ENCODE measurements around the gene PPP2R5D. TPM values are rescaled to one million over a fixed set of nuclear protein-coding genes. Genes with fewer than 3 reads are reported as not detected.

Gene PPP2R5D
- total RNA-seq, 1 donor from 2014 or later, result 24.5 TPM

DNA sequence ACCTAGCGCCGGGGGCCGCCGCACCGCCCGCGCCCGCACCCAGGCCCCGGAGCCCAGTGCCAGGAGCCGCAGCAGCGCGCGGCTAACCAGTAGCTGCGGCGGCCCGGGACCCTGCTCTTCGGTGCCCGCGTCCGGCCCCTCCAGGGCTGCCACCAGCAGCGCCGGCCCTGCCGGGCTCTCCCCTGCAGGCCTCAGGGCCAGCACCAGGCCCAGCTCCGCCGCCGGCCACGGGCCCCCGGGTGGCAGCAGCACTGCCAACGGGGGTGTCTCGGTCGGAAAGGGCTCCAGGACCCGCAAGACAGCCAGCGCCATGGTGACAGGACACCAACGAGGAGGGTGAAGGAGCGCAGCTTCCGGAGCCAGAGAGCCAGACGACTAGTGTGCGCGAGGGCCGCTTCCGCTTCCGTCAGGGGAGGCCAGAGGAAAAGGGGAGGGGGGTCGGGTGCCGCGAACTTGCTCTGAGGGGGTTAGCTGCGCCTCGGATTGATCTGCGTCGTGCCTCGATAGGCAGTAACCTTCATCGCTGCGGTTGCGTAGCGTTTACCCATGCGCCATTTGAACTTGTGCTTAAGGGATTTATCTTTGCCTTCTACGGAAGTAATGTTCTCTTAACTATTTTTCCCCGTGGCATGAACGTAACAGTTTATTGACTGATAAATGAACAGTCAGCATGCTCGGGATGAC, 5.4 kb upstream of the PPP2R5D start, which contains the start of gene PEX6:
Gene PEX6 (minus strand): TSS at position 343 of the 684 bp plus-strand sequence. CDS start 31 bp downstream, at position 312.
- no peaks in the 10 kb centered on the region for H3K36me3 ChIP-seq
- no peaks in the 10 kb centered on the region for H3K9me3 ChIP-seq
- ATAC-seq (peak; percentile 97 to 98), DNase-seq (peak; percentile 97)
- H3K27me3 ChIP-seq (ENCODE audit: low read depth), result no peaks in the 10 kb centered on the region
- intact Hi-C loops (cut with DNase I), result no loop called here
- H3K4me1 ChIP-seq, result peaks cover 28% of the 10 kb centered on the region
- TF ChIP-seq, protein P1, sequence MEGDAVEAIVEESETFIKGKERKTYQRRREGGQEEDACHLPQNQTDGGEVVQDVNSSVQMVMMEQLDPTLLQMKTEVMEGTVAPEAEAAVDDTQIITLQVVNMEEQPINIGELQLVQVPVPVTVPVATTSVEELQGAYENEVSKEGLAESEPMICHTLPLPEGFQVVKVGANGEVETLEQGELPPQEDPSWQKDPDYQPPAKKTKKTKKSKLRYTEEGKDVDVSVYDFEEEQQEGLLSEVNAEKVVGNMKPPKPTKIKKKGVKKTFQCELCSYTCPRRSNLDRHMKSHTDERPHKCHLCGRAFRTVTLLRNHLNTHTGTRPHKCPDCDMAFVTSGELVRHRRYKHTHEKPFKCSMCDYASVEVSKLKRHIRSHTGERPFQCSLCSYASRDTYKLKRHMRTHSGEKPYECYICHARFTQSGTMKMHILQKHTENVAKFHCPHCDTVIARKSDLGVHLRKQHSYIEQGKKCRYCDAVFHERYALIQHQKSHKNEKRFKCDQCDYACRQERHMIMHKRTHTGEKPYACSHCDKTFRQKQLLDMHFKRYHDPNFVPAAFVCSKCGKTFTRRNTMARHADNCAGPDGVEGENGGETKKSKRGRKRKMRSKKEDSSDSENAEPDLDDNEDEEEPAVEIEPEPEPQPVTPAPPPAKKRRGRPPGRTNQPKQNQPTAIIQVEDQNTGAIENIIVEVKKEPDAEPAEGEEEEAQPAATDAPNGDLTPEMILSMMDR (IDR thresholded peaks at IDR 0.05), result no peak
- peak within 1 kb of the TSS; percentile 88 for H3K4me3 ChIP-seq
- H3K27ac ChIP-seq, result peak within 1 kb of the TSS; percentile 92

DNA sequence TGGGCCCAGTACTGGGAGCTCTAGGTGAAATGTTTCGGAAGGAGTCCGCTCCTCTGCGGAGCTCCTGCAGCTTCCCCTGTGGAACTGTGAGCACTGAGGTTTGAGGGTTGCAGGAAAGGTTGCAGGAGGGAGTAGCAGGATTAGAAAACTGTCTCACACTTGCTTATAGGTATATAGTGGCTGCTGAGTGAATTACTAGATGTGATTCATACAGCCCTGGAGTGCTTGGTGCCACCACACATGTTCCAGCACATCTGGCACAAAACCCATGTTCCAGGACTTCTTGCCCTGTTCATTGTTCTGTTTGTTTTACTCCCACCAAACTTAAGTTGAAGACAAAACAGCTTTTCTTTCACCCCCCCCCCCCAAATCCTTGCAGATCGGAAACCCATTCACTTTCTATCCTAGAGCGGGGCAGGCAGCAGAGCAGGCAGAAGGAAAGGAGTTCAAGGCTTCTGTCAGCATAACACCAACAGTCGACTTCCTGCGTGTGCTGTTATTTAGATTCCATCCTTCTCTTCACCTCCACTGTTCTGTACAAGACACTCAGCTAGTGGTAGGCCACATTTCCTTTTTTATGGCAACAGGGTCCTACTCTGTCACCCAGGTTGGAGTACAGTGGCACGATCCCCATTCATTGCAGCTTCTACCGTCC, 4.7 kb upstream of the PPP2R5D start:
- H3K36me3 ChIP-seq, result no peaks in the 10 kb centered on the region
- intact Hi-C loops (cut with DNase I), result no loop called here
- no peak for DNase-seq
- ATAC-seq, result peak in 1 of 2 donors; percentile 4
- peak overlapping the region; percentile 92 for H3K27ac ChIP-seq
- TF ChIP-seq, protein P1 (IDR thresholded peaks at IDR 0.05), result no peak
- peak overlapping the region; percentile 88 for H3K4me3 ChIP-seq
- H3K27me3 ChIP-seq (ENCODE audit: low read depth), result no peaks in the 10 kb centered on the region
- peaks cover 28% of the 10 kb centered on the region for H3K4me1 ChIP-seq
- H3K9me3 ChIP-seq, result no peaks in the 10 kb centered on the region

DNA sequence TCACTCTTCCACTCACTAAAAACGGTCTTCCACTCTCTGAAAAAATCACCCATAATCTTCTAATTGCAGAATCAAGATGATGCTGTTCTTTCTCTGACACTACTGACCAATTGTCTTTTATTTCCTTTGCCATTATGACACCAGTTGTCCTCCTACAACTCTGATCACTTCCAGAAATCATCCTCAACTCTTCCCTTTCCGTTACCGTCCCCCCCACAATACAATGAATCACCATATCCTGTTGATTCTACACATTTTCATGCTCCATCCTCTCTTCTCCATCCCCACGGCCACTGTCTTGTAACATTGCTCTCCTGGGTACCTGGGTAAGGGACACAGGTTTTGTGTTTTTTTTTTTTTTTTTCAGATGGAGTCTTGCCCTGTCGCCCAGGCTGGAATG, 2.5 kb upstream of the PPP2R5D start:
- Histone ChIP-seq H3K27me3 (ENCODE audit: low read depth) (no peaks in the 10 kb centered on the region), H3K27ac (no peak overlapping the region), H3K36me3 (no peaks in the 10 kb centered on the region), H3K4me3 (no peak overlapping the region), H3K9me3 (no peaks in the 10 kb centered on the region), H3K4me1 (peaks cover 47% of the 10 kb centered on the region)
- TF ChIP-seq, protein P1 (IDR thresholded peaks at IDR 0.05), result no peak
- intact Hi-C loops (cut with DNase I), result no loop called here
- no peak for DNase-seq
- no peak for ATAC-seq

DNA sequence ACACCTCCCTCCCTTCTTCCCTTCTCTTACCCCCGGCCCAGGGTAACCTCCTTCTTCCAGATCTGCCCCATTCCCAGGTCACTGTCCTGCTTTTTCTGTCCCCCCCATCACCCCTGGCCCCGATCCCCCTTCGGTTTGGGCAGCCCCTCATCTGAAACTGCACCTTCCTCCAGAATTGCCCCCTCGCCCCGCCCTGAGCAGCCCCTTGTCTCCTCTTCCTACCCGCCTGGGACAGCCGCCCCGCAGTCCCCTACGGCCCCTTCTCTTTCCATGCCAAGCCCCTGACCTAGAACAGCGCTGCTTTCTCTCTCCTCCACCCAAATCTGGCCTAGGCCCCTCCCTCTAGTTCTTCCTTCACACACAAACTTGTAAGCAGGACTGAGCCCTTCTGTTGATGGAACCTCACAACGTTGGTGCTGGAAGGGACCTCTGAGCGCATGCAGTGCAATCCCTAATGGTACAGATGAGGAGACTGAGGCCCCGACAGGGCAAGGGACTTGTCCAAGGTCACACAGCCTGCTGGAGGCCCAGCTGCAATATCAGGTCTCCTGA, 630 bp downstream of the PPP2R5D start:
- Histone ChIP-seq H3K27me3 (ENCODE audit: low read depth) (no peaks in the 10 kb centered on the region), H3K9me3 (no peaks in the 10 kb centered on the region), H3K36me3 (peaks cover 16% of the 10 kb centered on the region), H3K4me3 (peak overlapping the region; percentile 94), H3K27ac (peak overlapping the region; percentile 84), H3K4me1 (peaks cover 43% of the 10 kb centered on the region)
- TF ChIP-seq, protein P1 (IDR thresholded peaks at IDR 0.05), result no peak
- no peak for DNase-seq
- ATAC-seq, result peak; percentile 3 to 4
- intact Hi-C loops (cut with DNase I), result no loop called here

DNA sequence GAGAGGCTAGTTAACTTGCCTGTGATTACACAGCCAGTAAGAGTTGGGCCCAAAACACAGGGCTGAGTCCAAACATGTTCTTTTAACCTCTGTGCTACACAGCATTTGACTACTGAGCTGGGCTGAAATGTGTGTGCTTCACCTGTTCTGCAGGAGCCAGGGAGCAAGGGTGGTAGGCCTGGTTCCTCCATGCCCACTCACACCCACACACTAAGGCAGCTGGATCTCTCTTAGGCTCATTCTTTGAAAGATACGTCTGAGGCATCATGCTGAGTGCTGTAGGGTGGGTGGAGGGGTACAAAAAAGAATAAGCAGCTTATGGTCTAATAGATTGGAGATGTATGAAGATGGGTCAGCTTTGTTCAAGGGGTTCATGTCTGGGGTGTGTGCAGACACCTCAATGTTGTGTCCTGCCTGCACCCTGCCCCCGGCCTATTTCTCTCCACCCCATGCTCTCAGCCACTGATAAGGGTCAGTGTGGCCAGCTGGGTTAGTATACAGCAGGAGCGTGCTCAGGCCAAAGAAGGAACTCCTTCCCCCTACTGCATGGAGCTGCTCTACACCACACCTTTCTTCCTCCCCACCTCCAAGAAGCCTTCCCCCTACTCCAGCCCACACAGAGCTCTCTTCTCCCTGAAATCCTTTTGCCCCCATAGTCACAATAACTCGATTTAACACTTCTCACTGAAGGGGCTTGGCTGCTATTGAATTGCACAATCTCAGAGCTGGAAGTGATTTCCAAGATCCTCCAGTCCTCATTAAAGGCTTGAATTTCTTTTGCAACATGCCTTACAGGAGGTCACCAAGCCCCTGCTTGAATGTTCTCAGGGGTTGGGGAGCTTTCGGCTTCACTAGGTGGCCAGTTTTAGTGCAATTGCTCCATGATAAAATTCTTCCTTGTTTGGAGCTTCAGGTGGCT, 3.4 kb downstream of the PPP2R5D start:
- H3K4me3 ChIP-seq, result no peak overlapping the region
- DNase-seq, result no peak
- no peak for ATAC-seq
- H3K27me3 ChIP-seq (ENCODE audit: low read depth), result no peaks in the 10 kb centered on the region
- H3K9me3 ChIP-seq, result no peaks in the 10 kb centered on the region
- H3K36me3 ChIP-seq, result peaks cover 34% of the 10 kb centered on the region
- intact Hi-C loops (cut with DNase I), result no loop called here
- no peak overlapping the region for H3K27ac ChIP-seq
- peaks cover 41% of the 10 kb centered on the region for H3K4me1 ChIP-seq
- TF ChIP-seq, protein P1 (IDR thresholded peaks at IDR 0.05), result no peak
